GM21515 (cell line): Measurements from ENCODE around the gene RNF169.

Experiments
- ATAC-seq: cut with Tn5 transposase; IDR thresholded peaks from one replicate; pipeline ENCODE4 v1.9.1; 2021; ENCODE audit not compliant: unreplicated experiment

The RNF169 gene

DNA sequence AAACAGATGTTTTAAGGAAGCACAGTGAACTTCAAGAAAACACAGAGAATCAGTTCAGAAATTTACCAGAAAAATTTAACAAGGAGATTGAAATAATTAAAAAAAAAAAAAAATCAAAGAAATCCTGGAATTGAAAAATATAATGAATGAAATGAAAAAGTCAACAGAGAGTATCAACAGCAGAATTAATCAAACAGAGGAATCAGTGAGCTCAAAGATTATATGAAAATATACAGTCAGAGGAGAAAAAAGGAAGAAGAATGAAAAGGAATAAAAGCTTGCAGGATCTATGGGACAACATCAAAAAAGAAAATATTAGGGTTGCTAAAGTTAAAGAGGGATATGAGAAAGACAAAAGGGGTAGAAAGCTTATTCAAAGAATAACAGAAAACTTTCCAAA is 117.9 kb downstream of the RNF169 start:
- no peak for ATAC-seq

DNA sequence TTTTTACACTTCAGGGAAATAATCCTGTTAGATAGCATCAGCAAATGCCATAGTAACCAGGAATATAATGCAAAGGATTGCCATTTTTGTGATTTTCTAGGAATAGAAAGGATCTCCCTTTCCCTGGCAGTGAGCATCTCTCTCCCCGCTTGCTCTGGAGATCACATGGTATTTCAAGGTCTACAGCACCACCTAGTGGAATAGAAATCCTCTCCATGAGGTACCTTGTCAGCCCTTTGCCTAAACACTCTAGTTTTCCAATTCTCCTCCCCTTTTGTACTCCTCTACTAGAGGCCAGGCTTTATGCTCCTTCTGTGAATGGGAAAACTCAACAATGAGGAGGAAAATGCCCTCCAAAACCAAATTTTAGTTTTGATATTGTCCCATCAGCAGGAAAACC is 121.8 kb downstream of the RNF169 start:
- ATAC-seq: no peak

DNA sequence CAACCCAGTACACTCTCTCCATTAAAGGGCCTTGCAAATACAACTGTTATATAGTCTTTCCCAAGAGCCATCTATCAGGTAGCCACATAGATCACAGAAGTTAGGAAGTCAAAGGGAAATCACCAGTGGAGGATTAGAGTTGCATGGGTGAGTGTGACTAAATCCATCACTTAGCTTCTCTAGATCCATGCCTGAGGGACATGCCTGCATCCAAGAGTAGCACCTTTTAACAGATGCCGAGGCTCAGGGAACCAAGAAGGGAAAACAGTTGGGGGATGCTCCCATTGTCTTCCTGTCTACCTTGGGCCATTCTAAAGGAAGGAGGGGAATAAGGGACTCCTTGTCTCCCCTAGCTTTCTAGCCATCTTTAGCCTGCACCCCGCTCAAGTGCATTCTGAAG is 122.4 kb downstream of the RNF169 start:
- ATAC-seq: no peak

DNA sequence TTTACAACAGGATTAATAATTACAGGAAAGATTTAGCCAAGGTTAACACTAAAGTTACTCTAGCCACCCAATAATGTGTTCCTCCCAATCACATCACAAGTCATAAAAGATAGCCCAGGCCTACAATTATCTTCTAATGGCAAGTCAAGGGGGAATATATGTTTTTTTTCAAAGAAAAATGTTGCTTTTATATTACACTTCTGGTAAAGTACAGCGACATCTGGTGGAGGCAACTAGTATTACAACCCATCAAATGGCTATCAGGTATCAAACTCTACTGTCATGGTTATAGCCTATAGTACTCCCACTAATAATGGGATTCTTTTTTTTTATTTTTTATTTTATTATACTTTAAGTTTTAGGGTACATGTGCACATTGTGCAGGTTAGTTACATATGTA is 128.5 kb downstream of the RNF169 start:
- ATAC-seq: no peak
